CD4-positive, CD25-positive, alpha-beta regulatory T cell (primary cell): ENCODE measurements around the gene SZRD1. TPM values are rescaled to one million over a fixed set of nuclear protein-coding genes. Genes with fewer than 3 reads are reported as not detected.

Source experiments
- ATAC-seq, 2 donors: fragments of 150-1000 bp; cut with Tn5 transposase; one replicate each; pipeline ENCODE4 v1.10.0; 2021; ENCODE audit warnings: low read depth in 2 of 2, moderate number of reproducible peaks in 2 of 2, moderate library complexity in 1 of 2
- DNase-seq, 3 donors: peaks; one replicate each; pipeline versions ENCODE4 v3.0.0 to v3.0.0-alpha.2; 2012 to 2022; ENCODE audit warnings: mixed read lengths in 1 of 3
- H3K27ac ChIP-seq: one replicate; pipeline ENCODE4 v1.7.0; 2013; ENCODE audit warnings: mild to moderate bottlenecking, low read length; ENCODE audit not compliant: insufficient read depth, poor library complexity, severe bottlenecking
- H3K27me3 ChIP-seq: one replicate; pipeline ENCODE4 v1.7.0; 2013; ENCODE audit warnings: low read length; ENCODE audit not compliant: control insufficient read depth, insufficient read depth
- H3K36me3 ChIP-seq: one replicate; pipeline ENCODE4 v1.7.0; 2013; ENCODE audit warnings: mild to moderate bottlenecking, low read length, moderate library complexity; ENCODE audit not compliant: control insufficient read depth, insufficient read depth
- H3K4me1 ChIP-seq: 2 replicates; pipeline ENCODE4 v1.7.0; 2013; ENCODE audit warnings: mild to moderate bottlenecking, low read length; ENCODE audit not compliant: insufficient read depth, control insufficient read depth, poor library complexity, severe bottlenecking
- H3K4me3 ChIP-seq: one replicate; pipeline ENCODE4 v1.7.0; 2013; ENCODE audit warnings: low read depth, mild to moderate bottlenecking, low read length, moderate library complexity
- H3K9me3 ChIP-seq, 2 experiments: 1 replicate in 1 of 2; 2 replicates in 1 of 2; pipeline ENCODE4 v1.7.0; 2013; ENCODE audit warnings: low read length in 2 of 2, mild to moderate bottlenecking in 1 of 2, moderate library complexity in 1 of 2; ENCODE audit not compliant: control insufficient read depth in 2 of 2
- H3K27ac Mint-ChIP-seq, 3 donors: one replicate each; pipeline ENCODE4 v1.8.0; 2020 to 2022; ENCODE audit warnings: mild to moderate bottlenecking in 3 of 3, mixed read lengths in 3 of 3, moderate library complexity in 2 of 3
- H3K27me3 Mint-ChIP-seq: one replicate; pipeline ENCODE4 v1.8.0; 2022; ENCODE audit warnings: mild to moderate bottlenecking, mixed read lengths
- H3K36me3 Mint-ChIP-seq: one replicate; pipeline ENCODE4 v1.8.0; 2020; ENCODE audit warnings: mixed read lengths
- H3K4me1 Mint-ChIP-seq, 4 donors: one replicate each; pipeline ENCODE4 v1.8.0; 2020 to 2022; ENCODE audit warnings: mixed read lengths in 4 of 4, mild to moderate bottlenecking in 1 of 4
- H3K4me3 Mint-ChIP-seq, 4 donors: one replicate each; pipeline ENCODE4 v1.8.0; 2020 to 2022; ENCODE audit warnings: mild to moderate bottlenecking in 4 of 4, mixed read lengths in 4 of 4, moderate library complexity in 3 of 4
- H3K9me3 Mint-ChIP-seq, 7 donors: one replicate each; pipeline ENCODE4 v1.8.0; 2020 to 2022; ENCODE audit warnings: mixed read lengths in 7 of 7, mild to moderate bottlenecking in 3 of 7, moderate library complexity in 2 of 7
- polyA plus RNA-seq, 4 donors: library from polyadenylated mRNA; unstranded; fragments of 300-500 nt; fragmentation: Illumina TruSeq; gene quantifications; one replicate each; pipeline ENCODE4 v1.2.3, GENCODE V29; 2021
- total RNA-seq: library from RNA; stranded (reverse); gene quantifications from one replicate; pipeline ENCODE4 v1.2.3, GENCODE V29; 2022

The SZRD1 gene
- total and polyA plus RNA-seq, 5 donors from 2014 or later: 36.9 to 136 (median 47.6) TPM

- H3K36me3 Mint-ChIP-seq: peaks cover 4% of the 10 kb centered on the region
- peak overlapping the region in 2 of 4 donors; percentile 65 to 70 for H3K4me3 Mint-ChIP-seq
- Histone ChIP-seq H3K9me3 (no peaks in the 10 kb centered on the region), H3K27me3 (no peaks in the 10 kb centered on the region), H3K27ac (no peak overlapping the region), H3K4me1 (peaks cover 29% of the 10 kb centered on the region), H3K4me3 (no peak overlapping the region), H3K36me3 (peaks cover 12% of the 10 kb centered on the region)
- no peaks in the 10 kb centered on the region for H3K9me3 Mint-ChIP-seq
- DNase-seq (no peak), ATAC-seq (no peak)
- no peak overlapping the region for H3K27ac Mint-ChIP-seq
- H3K4me1 Mint-ChIP-seq: peaks cover 8 to 31% (median 20%) of the 10 kb centered on the region in 4 donors
- H3K27me3 Mint-ChIP-seq: peaks cover 10% of the 10 kb centered on the region
These were observed 71.5 kb downstream of the SZRD1 start for GRCh38 chr1:16438516-16438915.

DNA sequence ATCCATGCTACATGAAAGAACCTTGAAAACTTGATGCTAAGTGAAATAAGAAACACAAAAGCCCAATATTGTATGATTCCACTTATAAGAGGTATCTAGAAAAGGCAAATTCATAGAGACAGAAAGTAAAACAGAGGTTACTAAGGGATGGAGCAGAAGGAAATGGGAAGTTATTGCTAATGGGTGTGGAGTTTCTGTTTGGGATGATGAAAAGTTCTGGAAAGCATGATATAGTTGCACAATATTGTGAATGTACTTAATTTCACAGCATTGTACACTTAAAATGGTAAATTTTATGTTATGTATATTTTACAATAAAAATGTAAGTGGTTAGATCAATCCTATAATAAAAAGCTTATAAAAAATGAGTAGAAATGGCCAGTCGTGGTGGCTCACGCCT is 71.9 kb downstream of the SZRD1 start:
- H3K9me3 Mint-ChIP-seq: no peaks in the 10 kb centered on the region
- DNase-seq (no peak), ATAC-seq (no peak)
- no peaks in the 10 kb centered on the region for H3K9me3 ChIP-seq
- peaks cover 33% of the 10 kb centered on the region for H3K4me1 ChIP-seq
- H3K27me3 Mint-ChIP-seq: peaks cover 9% of the 10 kb centered on the region
- no peak overlapping the region for H3K4me3 ChIP-seq
- H3K4me1 Mint-ChIP-seq: peaks cover 8 to 35% (median 22%) of the 10 kb centered on the region in 4 donors
- H3K27ac ChIP-seq: no peak overlapping the region
- peaks cover 16% of the 10 kb centered on the region for H3K36me3 ChIP-seq
- no peak overlapping the region for H3K27ac Mint-ChIP-seq
- H3K36me3 Mint-ChIP-seq: peaks cover 4% of the 10 kb centered on the region
- no peaks in the 10 kb centered on the region for H3K27me3 ChIP-seq
- H3K4me3 Mint-ChIP-seq: peak overlapping the region; percentile 42 to 70 (median 62)

GRCh38 chr1:16440131-16440469 is 73.1 kb downstream of the SZRD1 start:
- Mint-ChIP-seq H3K36me3 (peaks cover 9% of the 10 kb centered on the region), H3K27ac (peak overlapping the region; percentile 97), H3K4me3 (peak overlapping the region; percentile 95 to 100 (median 97)), H3K9me3 (no peaks in the 10 kb centered on the region), H3K27me3 (peaks cover 5% of the 10 kb centered on the region), H3K4me1 (peaks cover 8 to 45% (median 26%) of the 10 kb centered on the region in 4 donors)
- H3K27me3 ChIP-seq: no peaks in the 10 kb centered on the region
- H3K36me3 ChIP-seq: peaks cover 27% of the 10 kb centered on the region
- H3K9me3 ChIP-seq: no peaks in the 10 kb centered on the region
- ATAC-seq: no peak
- peak overlapping the region; percentile 93 for H3K4me3 ChIP-seq
- H3K27ac ChIP-seq: peak overlapping the region; percentile 99
- DNase-seq: no peak
- peaks cover 36% of the 10 kb centered on the region for H3K4me1 ChIP-seq

- no peaks in the 10 kb centered on the region for H3K9me3 Mint-ChIP-seq
- H3K27ac Mint-ChIP-seq: peak within 1 kb of the TSS; percentile 97
- Histone ChIP-seq H3K4me3 (peak within 1 kb of the TSS; percentile 93), H3K27me3 (no peaks in the 10 kb centered on the region), H3K4me1 (peaks cover 36% of the 10 kb centered on the region), H3K27ac (peak within 1 kb of the TSS; percentile 99), H3K36me3 (peaks cover 32% of the 10 kb centered on the region), H3K9me3 (no peaks in the 10 kb centered on the region)
- H3K4me1 Mint-ChIP-seq: peaks cover 8 to 51% (median 26%) of the 10 kb centered on the region in 4 donors
- DNase-seq (peak; percentile 84 to 94 (median 89)), ATAC-seq (peak; percentile 86 to 90)
- peak within 1 kb of the TSS; percentile 95 to 100 (median 97) for H3K4me3 Mint-ChIP-seq
- peaks cover 9% of the 10 kb centered on the region for H3K36me3 Mint-ChIP-seq
- H3K27me3 Mint-ChIP-seq: peaks cover 5% of the 10 kb centered on the region
These were observed 73.6 kb downstream of the SZRD1 start, which contains the start of gene NECAP2 for GRCh38 chr1:16440470-16441281. TSS of gene NECAP2 (plus strand) at chr1:16440724. CDS start at chr1:16440762, 38 bp downstream.

- H3K9me3 Mint-ChIP-seq: no peaks in the 10 kb centered on the region
- DNase-seq: peak in 1 of 3 donors; percentile 82
These were observed 74.2 kb downstream of the SZRD1 start for GRCh38 chr1:16441282-16441665.

GRCh38 chr1:16442265-16442664 is 75.2 kb downstream of the SZRD1 start:
- no peaks in the 10 kb centered on the region for H3K9me3 Mint-ChIP-seq
- Histone ChIP-seq H3K27me3 (no peaks in the 10 kb centered on the region), H3K27ac (peak overlapping the region; percentile 99), H3K4me3 (peak overlapping the region; percentile 93), H3K36me3 (peaks cover 46% of the 10 kb centered on the region), H3K4me1 (peaks cover 36% of the 10 kb centered on the region), H3K9me3 (no peaks in the 10 kb centered on the region)
- no peak for ATAC-seq
- H3K27me3 Mint-ChIP-seq: peaks cover 5% of the 10 kb centered on the region
- peak overlapping the region; percentile 73 to 97 (median 80) for H3K27ac Mint-ChIP-seq
- H3K4me3 Mint-ChIP-seq: peak overlapping the region; percentile 95 to 100 (median 97)
- DNase-seq: peak in 1 of 3 donors; percentile 87
- peaks cover 8 to 58% (median 27%) of the 10 kb centered on the region in 4 donors for H3K4me1 Mint-ChIP-seq
- H3K36me3 Mint-ChIP-seq: peaks cover 11% of the 10 kb centered on the region

More at GRCh38 chr1:16441282-16441665, 74.2 kb downstream of the SZRD1 start:
- H3K4me3 Mint-ChIP-seq: peak overlapping the region; percentile 95 to 100 (median 97)
- Histone ChIP-seq H3K9me3 (no peaks in the 10 kb centered on the region), H3K27ac (peak overlapping the region; percentile 99), H3K4me1 (peaks cover 36% of the 10 kb centered on the region), H3K36me3 (peaks cover 37% of the 10 kb centered on the region), H3K27me3 (no peaks in the 10 kb centered on the region), H3K4me3 (peak overlapping the region; percentile 93)
- ATAC-seq: peak; percentile 29 to 48
- H3K27ac Mint-ChIP-seq: peak overlapping the region; percentile 97
- peaks cover 8 to 55% (median 26%) of the 10 kb centered on the region in 4 donors for H3K4me1 Mint-ChIP-seq
- H3K27me3 Mint-ChIP-seq: peaks cover 5% of the 10 kb centered on the region
- H3K36me3 Mint-ChIP-seq: peaks cover 9% of the 10 kb centered on the region

DNA sequence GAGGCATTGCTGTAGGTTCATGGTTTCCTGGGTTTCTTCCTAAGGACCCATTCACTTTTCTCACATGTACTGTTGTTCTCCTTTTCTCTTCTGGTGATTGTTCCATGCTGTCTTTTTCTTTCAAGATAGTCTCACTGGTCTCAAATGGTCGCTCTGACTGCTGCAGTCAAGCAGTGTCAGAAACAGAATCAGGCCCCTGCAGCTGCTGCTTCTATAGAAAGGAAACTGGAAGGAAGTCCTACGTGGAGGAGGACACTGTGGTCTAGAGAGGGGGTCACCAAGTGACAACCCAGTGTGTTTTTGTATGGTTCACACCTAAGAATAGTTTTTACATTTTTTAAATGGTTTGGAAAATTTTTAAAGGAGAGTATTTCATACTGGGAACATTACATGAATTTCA is 75.9 kb downstream of the SZRD1 start:
- Histone ChIP-seq H3K27ac (peak overlapping the region; percentile 99), H3K27me3 (no peaks in the 10 kb centered on the region), H3K9me3 (no peaks in the 10 kb centered on the region), H3K36me3 (peaks cover 53% of the 10 kb centered on the region), H3K4me3 (peak overlapping the region; percentile 93), H3K4me1 (peaks cover 36% of the 10 kb centered on the region)
- H3K4me1 Mint-ChIP-seq: peaks cover 8 to 63% (median 30%) of the 10 kb centered on the region in 4 donors
- ATAC-seq: no peak
- peak in 1 of 3 donors; percentile 38 for DNase-seq
- peaks cover 17% of the 10 kb centered on the region for H3K36me3 Mint-ChIP-seq
- no peaks in the 10 kb centered on the region for H3K9me3 Mint-ChIP-seq
- peak overlapping the region in 2 of 3 donors; percentile 80 to 97 for H3K27ac Mint-ChIP-seq
- peaks cover 5% of the 10 kb centered on the region for H3K27me3 Mint-ChIP-seq
- H3K4me3 Mint-ChIP-seq: peak overlapping the region; percentile 95 to 100 (median 97)
